NCI-H526 treated with DMSO at 0.1 percent for 48 hours (cell line): ENCODE measurements around the gene VPS4B.
"Not testable (repeated sequence)": the region's sequence is repeated elsewhere in the genome, so short reads cannot be mapped to it uniquely, and the experiment has no call there.

Experiments
- DNase-seq: peaks from one replicate; lab custom pipeline; 2025; lab: John Stamatoyannopoulos, UW

The VPS4B gene

GRCh38 chr18:63367053-63367953 lies 55.0 kb downstream of the VPS4B start, which contains the start of gene KDSR:
KDSR (minus strand) TSS chr18:63367206; CDS start chr18:63367118, 88 bp downstream.
- DNase-seq, result peak; percentile 97

GRCh38 chr18:63366213-63367052 lies 55.8 kb downstream of the VPS4B start:
- peak; percentile 24 for DNase-seq

- DNase-seq, result no peak
Observed at GRCh38 chr18:63365876-63366212, 56.4 kb downstream of the VPS4B start.

DNA sequence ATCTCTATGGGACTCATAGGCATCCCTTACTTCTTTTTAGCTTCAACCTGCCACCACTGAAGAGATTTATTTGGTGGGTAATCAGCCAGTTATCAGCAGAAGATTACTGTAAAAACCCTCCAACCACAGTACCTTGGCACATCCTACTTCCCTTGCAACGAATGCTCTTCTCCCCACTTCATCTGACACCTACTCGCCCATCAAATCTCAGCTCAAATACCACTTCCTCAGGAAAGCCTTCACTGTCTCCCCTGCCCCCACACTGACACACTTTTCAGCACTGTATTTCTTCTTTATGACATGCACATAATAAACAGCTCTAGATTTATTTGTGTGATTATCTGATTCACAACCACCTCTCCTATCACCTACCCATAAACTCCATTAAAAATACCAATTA lies 58.3 kb downstream of the VPS4B start:
- no peak for DNase-seq

DNA sequence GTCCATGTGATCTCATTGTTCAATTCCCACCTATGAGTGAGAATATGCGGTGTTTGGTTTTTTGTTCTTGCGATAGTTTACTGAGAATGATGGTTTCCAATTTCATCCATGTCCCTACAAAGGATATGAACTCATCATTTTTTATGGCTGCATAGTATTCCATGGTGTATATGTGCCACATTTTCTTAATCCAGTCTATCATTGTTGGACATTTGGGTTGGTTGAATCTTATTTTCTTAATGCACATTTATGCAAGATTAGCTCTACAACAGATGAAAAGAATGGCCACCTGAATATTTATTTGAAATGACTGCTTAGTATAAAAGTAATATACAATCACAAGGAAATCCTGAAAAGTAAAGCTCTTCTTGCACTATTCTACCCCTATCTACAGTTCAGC lies 58.9 kb downstream of the VPS4B start:
- DNase-seq, result not testable (repeated sequence)

DNA sequence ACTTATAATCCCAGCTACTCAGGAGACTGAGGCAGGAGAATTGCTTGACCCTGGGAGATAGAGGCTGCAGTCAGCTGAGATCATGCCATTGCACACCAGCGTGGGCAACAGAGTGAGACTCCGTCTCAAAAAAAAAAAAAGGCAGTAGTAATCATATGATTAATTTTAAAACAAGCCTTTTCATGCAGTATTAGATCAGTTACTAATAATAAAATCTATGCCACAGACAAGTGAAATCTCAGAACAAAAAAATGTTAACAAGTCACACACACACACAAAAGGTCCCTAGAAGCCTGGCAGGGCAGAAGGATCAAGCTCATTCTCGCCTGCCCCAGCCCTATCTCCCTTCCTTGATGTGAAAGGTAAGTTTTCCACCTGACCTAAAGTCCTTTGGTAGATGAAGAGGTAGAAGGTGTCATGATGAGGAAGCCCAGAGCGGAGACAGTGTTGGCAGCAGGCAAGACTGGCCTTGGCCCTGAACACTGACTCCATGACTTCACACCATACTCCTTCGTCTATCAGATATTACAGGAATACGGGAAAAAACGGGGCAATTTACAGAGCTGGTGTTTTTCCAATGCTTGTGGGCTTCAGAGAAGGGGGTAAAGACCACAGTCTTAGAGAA lies 65.9 kb downstream of the VPS4B start:
- DNase-seq, result no peak

GRCh38 chr18:63350230-63350629 lies 72.0 kb downstream of the VPS4B start:
- no peak for DNase-seq

- no peak for DNase-seq
Observed at GRCh38 chr18:63348508-63349136, 73.7 kb downstream of the VPS4B start.

DNA sequence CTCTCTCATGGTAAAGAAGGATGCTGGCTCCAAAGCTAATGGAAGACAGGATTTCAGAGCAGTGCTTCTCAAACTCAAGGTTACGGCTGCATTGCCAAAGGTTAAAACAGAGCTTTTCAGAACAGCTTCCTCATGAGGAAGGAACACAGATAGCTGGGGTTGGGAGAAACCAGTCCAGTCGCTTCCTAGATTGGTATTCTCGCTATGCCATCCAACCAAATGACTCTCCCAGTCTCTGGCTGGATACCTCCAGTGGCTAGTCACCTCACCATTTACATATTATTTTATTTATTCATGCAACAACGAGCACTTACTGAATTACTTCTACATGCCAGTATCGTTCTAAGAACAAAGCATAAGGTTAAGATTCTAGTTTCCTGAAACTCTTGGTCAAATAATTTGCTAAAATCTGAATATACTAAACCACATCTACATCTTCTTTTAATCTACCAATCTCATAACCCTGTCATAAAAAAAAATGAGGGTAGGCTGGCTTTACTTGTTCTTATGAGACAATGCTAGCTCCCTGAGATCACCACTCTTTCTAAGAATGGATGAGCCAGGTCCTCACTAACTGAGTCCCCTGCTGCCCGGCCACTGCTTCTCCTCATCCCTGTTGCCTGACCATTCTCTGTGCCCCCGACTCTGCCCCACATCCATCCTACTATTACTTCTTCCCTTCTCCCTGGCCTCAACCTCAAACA lies 75.6 kb downstream of the VPS4B start:
- no peak for DNase-seq

GRCh38 chr18:63346031-63346430 lies 76.2 kb downstream of the VPS4B start:
- DNase-seq, result no peak

GRCh38 chr18:63344918-63345317 lies 77.4 kb downstream of the VPS4B start:
- DNase-seq, result no peak

GRCh38 chr18:63344263-63344662 lies 78.0 kb downstream of the VPS4B start:
- DNase-seq, result no peak

GRCh38 chr18:63342206-63342605 lies 80.1 kb downstream of the VPS4B start:
- DNase-seq, result peak; percentile 34

GRCh38 chr18:63339920-63340484 lies 82.3 kb downstream of the VPS4B start:
- no peak for DNase-seq
